Neutrophil (primary cell): ENCODE data around the gene TFAM.

Experiments used
- H3K27ac ChIP-seq: fragments of 200-600 bp; sonication (generic); 2 replicates; pipeline ENCODE4 v1.5.1; 2016; ENCODE audit warnings: mild to moderate bottlenecking, moderate library complexity
- H3K27me3 ChIP-seq: fragments of 200-600 bp; sonication (generic); 2 replicates; pipeline ENCODE4 v1.6.0; 2016; ENCODE audit warnings: mild to moderate bottlenecking
- H3K36me3 ChIP-seq: fragments of 200-600 bp; sonication (generic); 2 replicates; pipeline ENCODE4 v1.5.1; 2017
- H3K4me1 ChIP-seq, 2 experiments: fragments of 200-600 bp in 1 of 2; sonication (generic) in 1 of 2; 1 replicate in 1 of 2; 2 replicates in 1 of 2; pipeline versions ENCODE4 v1.5.1 to v1.6.1; 2013 to 2016; ENCODE audit warnings: low read depth in 1 of 2, low read length in 1 of 2, mild to moderate bottlenecking in 1 of 2, moderate library complexity in 1 of 2; ENCODE audit not compliant: control insufficient read depth in 1 of 2, insufficient read depth in 1 of 2
- H3K4me3 ChIP-seq, 2 experiments: fragments of 200-600 bp in 1 of 2; sonication (generic) in 1 of 2; 1 replicate in 1 of 2; 2 replicates in 1 of 2; pipeline ENCODE4 v1.5.1; 2013 to 2016; ENCODE audit warnings: low read depth in 1 of 2, low read length in 1 of 2, mild to moderate bottlenecking in 1 of 2, moderate library complexity in 1 of 2
- H3K9me3 ChIP-seq: fragments of 200-600 bp; sonication (generic); 2 replicates; pipeline ENCODE4 v1.5.1; 2016
- CTCF ChIP-seq: fragments of 200-600 bp; sonication (generic); IDR thresholded peaks from 2 replicates; pipeline ENCODE4 v1.5.1; 2016; ENCODE audit warnings: antibody characterized with exemption

TFAM gene

GRCh38 chr10:58435297-58435985, 50.2 kb downstream of the TFAM start:
- H3K9me3 ChIP-seq = no peaks in the 10 kb centered on the region
- H3K27me3 ChIP-seq = peaks cover 11% of the 10 kb centered on the region
- no peak overlapping the region for H3K4me3 ChIP-seq
- no peaks in the 10 kb centered on the region for H3K36me3 ChIP-seq
- no peak for TF ChIP-seq CTCF
- peaks cover 5 to 8% of the 10 kb centered on the region in 2 experiments for H3K4me1 ChIP-seq
- no peak overlapping the region for H3K27ac ChIP-seq

GRCh38 chr10:58436071-58436470, 50.9 kb downstream of the TFAM start:
- Histone ChIP-seq H3K36me3 (no peaks in the 10 kb centered on the region), H3K9me3 (no peaks in the 10 kb centered on the region), H3K27ac (no peak overlapping the region), H3K4me3 (no peak overlapping the region), H3K4me1 (peaks cover 5 to 8% of the 10 kb centered on the region in 2 experiments), H3K27me3 (peaks cover 11% of the 10 kb centered on the region)
- TF ChIP-seq CTCF = no peak

- Histone ChIP-seq H3K4me1 (peaks cover 5 to 8% of the 10 kb centered on the region in 2 experiments), H3K27ac (no peak overlapping the region), H3K4me3 (no peak overlapping the region)
Observed at GRCh38 chr10:58438340-58438871, 53.2 kb downstream of the TFAM start.

GRCh38 chr10:58438986-58439385, 53.8 kb downstream of the TFAM start:
- Histone ChIP-seq H3K9me3 (no peaks in the 10 kb centered on the region), H3K36me3 (no peaks in the 10 kb centered on the region), H3K27me3 (peaks cover 11% of the 10 kb centered on the region), H3K27ac (no peak overlapping the region), H3K4me1 (peaks cover 5 to 8% of the 10 kb centered on the region in 2 experiments), H3K4me3 (no peak overlapping the region)
- no peak for TF ChIP-seq CTCF

More at GRCh38 chr10:58438340-58438871, 53.2 kb downstream of the TFAM start:
- H3K9me3 ChIP-seq = no peaks in the 10 kb centered on the region
- peaks cover 11% of the 10 kb centered on the region for H3K27me3 ChIP-seq
- no peaks in the 10 kb centered on the region for H3K36me3 ChIP-seq
- no peak for TF ChIP-seq CTCF

- no peak overlapping the region for H3K27ac ChIP-seq
- H3K27me3 ChIP-seq = peaks cover 11% of the 10 kb centered on the region
- H3K9me3 ChIP-seq = no peaks in the 10 kb centered on the region
- H3K4me1 ChIP-seq = peaks cover 5 to 8% of the 10 kb centered on the region in 2 experiments
- H3K36me3 ChIP-seq = no peaks in the 10 kb centered on the region
- no peak for TF ChIP-seq CTCF
- no peak overlapping the region for H3K4me3 ChIP-seq
Observed at GRCh38 chr10:58439632-58440364, 54.6 kb downstream of the TFAM start.
